ENCODE data around the gene GGCT.

GGCT gene

GRCh38 chr7:30475580-30475979, 29.0 kb downstream of the GGCT start:
- no peaks in the 10 kb centered on the region for H3K9me2 ChIP-seq (replicated peaks; ENCODE audit: low read depth, low read length)
- H3K79me2 ChIP-seq (ENCODE audit: insufficient read depth, low read length) = peaks cover 22% of the 10 kb centered on the region
- peaks cover 73% of the 10 kb centered on the region for H3K4me1 ChIP-seq (ENCODE audit: insufficient read depth, low read length, poor library complexity, severe bottlenecking)
- no peaks in the 10 kb centered on the region for H3F3A ChIP-seq (ENCODE audit: low read depth)
- TF ChIP-seq, protein P1, sequence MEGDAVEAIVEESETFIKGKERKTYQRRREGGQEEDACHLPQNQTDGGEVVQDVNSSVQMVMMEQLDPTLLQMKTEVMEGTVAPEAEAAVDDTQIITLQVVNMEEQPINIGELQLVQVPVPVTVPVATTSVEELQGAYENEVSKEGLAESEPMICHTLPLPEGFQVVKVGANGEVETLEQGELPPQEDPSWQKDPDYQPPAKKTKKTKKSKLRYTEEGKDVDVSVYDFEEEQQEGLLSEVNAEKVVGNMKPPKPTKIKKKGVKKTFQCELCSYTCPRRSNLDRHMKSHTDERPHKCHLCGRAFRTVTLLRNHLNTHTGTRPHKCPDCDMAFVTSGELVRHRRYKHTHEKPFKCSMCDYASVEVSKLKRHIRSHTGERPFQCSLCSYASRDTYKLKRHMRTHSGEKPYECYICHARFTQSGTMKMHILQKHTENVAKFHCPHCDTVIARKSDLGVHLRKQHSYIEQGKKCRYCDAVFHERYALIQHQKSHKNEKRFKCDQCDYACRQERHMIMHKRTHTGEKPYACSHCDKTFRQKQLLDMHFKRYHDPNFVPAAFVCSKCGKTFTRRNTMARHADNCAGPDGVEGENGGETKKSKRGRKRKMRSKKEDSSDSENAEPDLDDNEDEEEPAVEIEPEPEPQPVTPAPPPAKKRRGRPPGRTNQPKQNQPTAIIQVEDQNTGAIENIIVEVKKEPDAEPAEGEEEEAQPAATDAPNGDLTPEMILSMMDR (conservative IDR thresholded peaks at IDR 0.05; ENCODE audit: low read length) = no peak
- TF ChIP-seq EZH2phosphoT487 (IDR thresholded peaks at IDR 0.05; ENCODE audit: borderline replicate concordance) = no peak
- H4K20me1 ChIP-seq (ENCODE audit: insufficient read depth, low read length, poor library complexity, severe bottlenecking) = no peaks in the 10 kb centered on the region
- no peaks in the 10 kb centered on the region for H3K9me3 ChIP-seq (ENCODE audit: insufficient read depth, low read depth, low read length)
- no peaks in the 10 kb centered on the region for H3K36me3 ChIP-seq (ENCODE audit: insufficient read depth, low read length)
- no peak overlapping the region for H3K9ac ChIP-seq (ENCODE audit: low read depth, low read length, poor library complexity, severe bottlenecking)
- H3K27me3 ChIP-seq (ENCODE audit: insufficient read depth, low read length, poor library complexity, severe bottlenecking) = no peaks in the 10 kb centered on the region
- H2AFZ ChIP-seq (ENCODE audit: low read length) = no peak overlapping the region
- peak overlapping the region; percentile 95 for H3K4me3 ChIP-seq (ENCODE audit: low read length, poor library complexity, severe bottlenecking)
- H3K4me2 ChIP-seq (ENCODE audit: low read depth, low read length, poor library complexity, severe bottlenecking) = peak overlapping the region; percentile 98

GRCh38 chr7:30474893-30475292, 29.7 kb downstream of the GGCT start:
- H4K20me1 ChIP-seq (ENCODE audit: insufficient read depth, low read length, poor library complexity, severe bottlenecking) = no peaks in the 10 kb centered on the region
- TF ChIP-seq EZH2phosphoT487 (IDR thresholded peaks at IDR 0.05; ENCODE audit: borderline replicate concordance) = no peak
- TF ChIP-seq, protein P1 (conservative IDR thresholded peaks at IDR 0.05; ENCODE audit: low read length) = no peak
- no peaks in the 10 kb centered on the region for H3K9me2 ChIP-seq (replicated peaks; ENCODE audit: low read depth, low read length)
- no peaks in the 10 kb centered on the region for H3K9me3 ChIP-seq (ENCODE audit: insufficient read depth, low read depth, low read length)
- H3K4me3 ChIP-seq (ENCODE audit: low read length, poor library complexity, severe bottlenecking) = peak overlapping the region; percentile 95
- H3K27me3 ChIP-seq (ENCODE audit: insufficient read depth, low read length, poor library complexity, severe bottlenecking) = no peaks in the 10 kb centered on the region
- no peak overlapping the region for H2AFZ ChIP-seq (ENCODE audit: low read length)
- H3K36me3 ChIP-seq (ENCODE audit: insufficient read depth, low read length) = no peaks in the 10 kb centered on the region
- no peaks in the 10 kb centered on the region for H3F3A ChIP-seq (ENCODE audit: low read depth)
- H3K9ac ChIP-seq (ENCODE audit: low read depth, low read length, poor library complexity, severe bottlenecking) = no peak overlapping the region
- peaks cover 72% of the 10 kb centered on the region for H3K4me1 ChIP-seq (ENCODE audit: insufficient read depth, low read length, poor library complexity, severe bottlenecking)
- H3K79me2 ChIP-seq (ENCODE audit: insufficient read depth, low read length) = peaks cover 22% of the 10 kb centered on the region
- H3K4me2 ChIP-seq (ENCODE audit: low read depth, low read length, poor library complexity, severe bottlenecking) = peak overlapping the region; percentile 98

DNA sequence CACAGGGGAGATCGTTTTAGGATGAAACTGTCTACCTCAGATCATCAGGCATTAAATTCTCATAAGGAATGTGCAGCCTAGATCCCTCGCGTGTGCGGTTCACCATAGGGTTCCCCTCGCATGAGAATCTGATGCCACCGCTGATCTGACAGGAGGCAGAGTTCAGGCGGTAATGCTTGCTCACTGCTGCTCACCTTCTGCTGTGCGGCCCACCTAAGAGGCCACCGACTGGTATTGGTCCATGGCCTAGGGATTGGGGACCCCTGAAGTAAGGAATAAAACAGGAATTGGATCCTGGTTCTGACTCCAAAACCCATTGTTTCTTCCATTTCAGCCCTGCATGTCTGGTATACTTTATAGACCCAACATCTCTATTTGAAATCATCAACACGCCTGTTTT, 30.1 kb downstream of the GGCT start:
- Histone ChIP-seq H4K20me1 (ENCODE audit: insufficient read depth, low read length, poor library complexity, severe bottlenecking) (no peaks in the 10 kb centered on the region), H3K4me3 (ENCODE audit: low read length, poor library complexity, severe bottlenecking) (no peak overlapping the region), H2AFZ (ENCODE audit: low read length) (no peak overlapping the region), H3K9me2 (replicated peaks; ENCODE audit: low read depth, low read length) (no peaks in the 10 kb centered on the region), H3K36me3 (ENCODE audit: insufficient read depth, low read length) (no peaks in the 10 kb centered on the region), H3F3A (ENCODE audit: low read depth) (no peaks in the 10 kb centered on the region), H3K27me3 (ENCODE audit: insufficient read depth, low read length, poor library complexity, severe bottlenecking) (no peaks in the 10 kb centered on the region), H3K79me2 (ENCODE audit: insufficient read depth, low read length) (peaks cover 22% of the 10 kb centered on the region), H3K9me3 (ENCODE audit: insufficient read depth, low read depth, low read length) (no peaks in the 10 kb centered on the region), H3K9ac (ENCODE audit: low read depth, low read length, poor library complexity, severe bottlenecking) (no peak overlapping the region), H3K4me2 (ENCODE audit: low read depth, low read length, poor library complexity, severe bottlenecking) (peak overlapping the region; percentile 98), H3K4me1 (ENCODE audit: insufficient read depth, low read length, poor library complexity, severe bottlenecking) (peaks cover 68% of the 10 kb centered on the region)
- TF ChIP-seq, protein P1 (conservative IDR thresholded peaks at IDR 0.05; ENCODE audit: low read length) = no peak
- TF ChIP-seq EZH2phosphoT487 (IDR thresholded peaks at IDR 0.05; ENCODE audit: borderline replicate concordance) = no peak

Measured in Loucy (cell line).